Sigmoid colon (tissue), 7 donors: ENCODE results near the gene DERL2. TPM values are rescaled to one million over a fixed set of nuclear protein-coding genes. Genes with fewer than 3 reads are reported as not detected.
A peak's percentile ranks its signal among the peaks of the same experiment; 100 is the strongest.

Source experiments
- DNase-seq: peaks from one replicate; pipeline ENCODE4 v3.0.0-alpha.2; 2019
- H3K27ac ChIP-seq, 4 donors: fragments of 200-600 bp; sonication (generic); one replicate each; pipeline ENCODE4 v1.5.1; 2016 to 2019; ENCODE audit warnings: mild to moderate bottlenecking in 1 of 4
- H3K27me3 ChIP-seq, 3 donors: fragments of 200-600 bp; sonication (generic); one replicate each; pipeline ENCODE4 v1.5.1; 2019; ENCODE audit warnings: mild to moderate bottlenecking in 1 of 3
- H3K36me3 ChIP-seq, 4 donors: fragments of 200-600 bp; sonication (generic); one replicate each; pipeline ENCODE4 v1.5.1; 2016 to 2019
- H3K4me1 ChIP-seq, 4 donors: fragments of 200-600 bp; sonication (generic); one replicate each; pipeline ENCODE4 v1.5.1; 2017 to 2019
- H3K4me3 ChIP-seq, 4 donors: fragments of 200-600 bp; sonication (generic); one replicate each; pipeline ENCODE4 v1.5.1; 2017 to 2019; ENCODE audit warnings: mild to moderate bottlenecking in 2 of 4, moderate library complexity in 1 of 4
- H3K9me3 ChIP-seq, 4 donors: fragments of 200-600 bp in 3 of 4; sonication (generic) in 3 of 4; one replicate each; pipeline versions ENCODE4 v1.5.1 to v1.6.1; 2013 to 2019
- EP300 ChIP-seq, 4 donors: sonication (generic); formaldehyde crosslinking; IDR thresholded peaks; one replicate each; pipeline ENCODE4 v1.6.1; 2017; ENCODE audit warnings: antibody characterized with exemption in 4 of 4
- POLR2A ChIP-seq, 2 donors: fragments of 450-650 bp; IDR thresholded peaks; one replicate each; pipeline ENCODE4 v1.6.1; 2016; ENCODE audit warnings: antibody characterized with exemption in 2 of 2, mild to moderate bottlenecking in 2 of 2, moderate library complexity in 2 of 2
- POLR2AphosphoS5 ChIP-seq, 4 donors: sonication (generic); formaldehyde crosslinking; IDR thresholded peaks; one replicate each; pipeline ENCODE4 v1.6.1; 2017; ENCODE audit warnings: antibody characterized with exemption in 4 of 4
- WGBS, 2 donors: extraction: QIAGEN DNeasy Blood & Tissue Kit; methylation state at CpG; one replicate each; pipeline ENCODE4 v1.1.7; 2013; 5-methylcytosine and 5-hydroxymethylcytosine counted together
- intact Hi-C: fragments of 100-400 bp; cut with DNase I; formaldehyde crosslinking; loops from one replicate; pipeline ENCODE4 v1.15.1; 2023
- polyA plus RNA-seq, 3 donors: library from polyadenylated mRNA; stranded (reverse); fragments of 200-250 nt; gene quantifications; one replicate each; pipeline ENCODE4 v1.2.3, GENCODE V29; 2013
- total RNA-seq, 4 donors: library from RNA; depleted of rRNA; stranded (reverse); fragments of >200 nt; gene quantifications; one replicate each; pipeline ENCODE4 v1.1.0, GENCODE V29; 2016
- TF ChIP-seq, protein P1 (sequence below), 4 experiments: fragments of 450-650 bp in 3 of 4; fragments of 200-600 bp in 1 of 4; IDR thresholded peaks; one replicate each; pipeline ENCODE4 v1.5.1; 2016 to 2019; ENCODE audit warnings: antibody characterized with exemption in 4 of 4, mild to moderate bottlenecking in 3 of 4, moderate library complexity in 2 of 4
- donor health status: healthy with polysubstance abuse.
- donor health status: Bipolar disorder and iron deficiency.
- donor health status: healthy.

DERL2 gene
- total and polyA plus RNA-seq, 7 donors: 14.3 to 51.3 (median 23.1) TPM

DNA sequence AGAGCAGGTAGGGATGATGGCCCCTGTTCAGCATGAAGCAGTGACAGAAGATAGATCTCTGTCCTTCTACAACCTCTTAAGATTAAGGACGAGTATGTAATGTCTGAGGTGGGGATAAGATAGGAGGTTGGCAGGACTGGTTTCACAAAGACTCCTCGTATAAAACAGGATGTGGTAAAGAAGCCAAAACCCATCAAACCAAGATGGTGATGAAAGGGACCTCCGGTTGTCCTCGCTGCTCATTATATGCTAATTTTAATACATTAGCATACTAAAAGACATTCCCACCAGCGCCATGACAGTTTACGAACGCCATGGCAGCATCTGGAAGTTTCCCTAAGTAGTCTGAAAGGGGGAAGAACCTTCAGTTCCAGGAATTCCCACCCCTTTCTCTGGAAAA lies 27.6 kb upstream of the DERL2 start:
- intact Hi-C loops: no loop called here
- peaks cover 0 to 18% (median 0%) of the 10 kb centered on the region in 4 donors for H3K36me3 ChIP-seq
- no peaks in the 10 kb centered on the region for H3K27me3 ChIP-seq
- 61% methylated on average over 7 of the region's 7 CpGs for WGBS, 2 donors
- H3K9me3 ChIP-seq: no peaks in the 10 kb centered on the region
- H3K27ac ChIP-seq: no peak overlapping the region
- H3K4me3 ChIP-seq: no peak overlapping the region
- TF ChIP-seq, protein P1, sequence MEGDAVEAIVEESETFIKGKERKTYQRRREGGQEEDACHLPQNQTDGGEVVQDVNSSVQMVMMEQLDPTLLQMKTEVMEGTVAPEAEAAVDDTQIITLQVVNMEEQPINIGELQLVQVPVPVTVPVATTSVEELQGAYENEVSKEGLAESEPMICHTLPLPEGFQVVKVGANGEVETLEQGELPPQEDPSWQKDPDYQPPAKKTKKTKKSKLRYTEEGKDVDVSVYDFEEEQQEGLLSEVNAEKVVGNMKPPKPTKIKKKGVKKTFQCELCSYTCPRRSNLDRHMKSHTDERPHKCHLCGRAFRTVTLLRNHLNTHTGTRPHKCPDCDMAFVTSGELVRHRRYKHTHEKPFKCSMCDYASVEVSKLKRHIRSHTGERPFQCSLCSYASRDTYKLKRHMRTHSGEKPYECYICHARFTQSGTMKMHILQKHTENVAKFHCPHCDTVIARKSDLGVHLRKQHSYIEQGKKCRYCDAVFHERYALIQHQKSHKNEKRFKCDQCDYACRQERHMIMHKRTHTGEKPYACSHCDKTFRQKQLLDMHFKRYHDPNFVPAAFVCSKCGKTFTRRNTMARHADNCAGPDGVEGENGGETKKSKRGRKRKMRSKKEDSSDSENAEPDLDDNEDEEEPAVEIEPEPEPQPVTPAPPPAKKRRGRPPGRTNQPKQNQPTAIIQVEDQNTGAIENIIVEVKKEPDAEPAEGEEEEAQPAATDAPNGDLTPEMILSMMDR (IDR thresholded peaks at IDR 0.05): no peak
- no peak for TF ChIP-seq POLR2A (IDR thresholded peaks at IDR 0.05)
- TF ChIP-seq POLR2AphosphoS5 (IDR thresholded peaks at IDR 0.05): no peak
- TF ChIP-seq EP300 (IDR thresholded peaks at IDR 0.05): no peak
- DNase-seq: no peak
- peaks cover 0 to 10% (median 0%) of the 10 kb centered on the region in 4 donors for H3K4me1 ChIP-seq

GRCh38 chr17:5511401-5512225 lies 25.6 kb upstream of the DERL2 start:
- Histone ChIP-seq H3K27ac (peak overlapping the region in 2 of 4 donors; percentile 69 to 73), H3K27me3 (no peaks in the 10 kb centered on the region), H3K4me1 (peaks cover 0 to 10% (median 0%) of the 10 kb centered on the region in 4 donors), H3K36me3 (peaks cover 0 to 18% (median 0%) of the 10 kb centered on the region in 4 donors), H3K9me3 (no peaks in the 10 kb centered on the region), H3K4me3 (peak overlapping the region in 2 of 4 donors; percentile 23 to 28)
- intact Hi-C loops: no loop called here
- 69 to 73% methylated on average over 17 of the region's 17 CpGs for WGBS, 2 donors
- peak; percentile 70 for DNase-seq
- TF ChIP-seq EP300 (IDR thresholded peaks at IDR 0.05) (peak in 1 of 4 donors; percentile 49), POLR2A (IDR thresholded peaks at IDR 0.05) (no peak), POLR2AphosphoS5 (IDR thresholded peaks at IDR 0.05) (peak in 2 of 4 donors; percentile 64 to 76)
- TF ChIP-seq, protein P1 (IDR thresholded peaks at IDR 0.05): no peak

GRCh38 chr17:5510771-5511170 lies 24.8 kb upstream of the DERL2 start:
- Histone ChIP-seq H3K36me3 (peaks cover 0 to 16% (median 0%) of the 10 kb centered on the region in 4 donors), H3K9me3 (no peaks in the 10 kb centered on the region), H3K4me3 (peak overlapping the region in 1 of 4 donors; percentile 28), H3K4me1 (peaks cover 0 to 1% (median 0%) of the 10 kb centered on the region in 4 donors), H3K27me3 (no peaks in the 10 kb centered on the region), H3K27ac (peak overlapping the region in 2 of 4 donors; percentile 69 to 73)
- 83 to 86% methylated on average over 8 of the region's 8 CpGs for WGBS, 2 donors
- no peak for DNase-seq
- no peak for TF ChIP-seq EP300 (IDR thresholded peaks at IDR 0.05)
- TF ChIP-seq, protein P1 (IDR thresholded peaks at IDR 0.05): no peak
- peak in 1 of 4 donors; percentile 8 for TF ChIP-seq POLR2AphosphoS5 (IDR thresholded peaks at IDR 0.05)
- TF ChIP-seq POLR2A (IDR thresholded peaks at IDR 0.05): no peak
- intact Hi-C loops: no loop called here

DNA sequence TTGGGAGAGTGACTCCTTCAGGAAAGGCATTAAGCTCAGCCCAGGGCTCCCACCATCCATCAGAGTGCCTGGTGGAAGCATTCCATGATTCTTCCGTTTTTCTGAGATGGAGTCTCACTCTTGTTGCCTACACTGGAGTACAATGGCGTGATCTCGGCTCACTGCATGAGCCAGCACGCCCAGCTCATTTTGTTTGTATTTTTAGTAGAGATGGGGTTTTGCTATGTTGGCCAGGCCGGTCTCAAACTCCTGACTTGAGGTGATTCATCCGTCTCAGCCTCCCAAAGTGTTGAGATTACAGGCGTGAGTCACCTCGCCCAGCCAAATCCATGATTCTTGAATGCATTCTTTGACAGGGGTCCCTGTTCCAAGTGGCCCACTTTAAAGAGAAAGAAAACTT lies 23.5 kb upstream of the DERL2 start:
- H3K27me3 ChIP-seq: no peaks in the 10 kb centered on the region
- intact Hi-C loops: no loop called here
- peaks cover 0 to 4% (median 0%) of the 10 kb centered on the region in 4 donors for H3K36me3 ChIP-seq

More for the DNA sequence above, 23.5 kb upstream of the DERL2 start:
- no peak overlapping the region for H3K4me3 ChIP-seq
- no peak for DNase-seq
- WGBS, 2 donors: 80 to 82% methylated on average over 8 of the region's 8 CpGs
- TF ChIP-seq EP300 (IDR thresholded peaks at IDR 0.05): no peak
- TF ChIP-seq, protein P1 (IDR thresholded peaks at IDR 0.05): no peak
- no peaks in the 10 kb centered on the region for H3K9me3 ChIP-seq
- H3K27ac ChIP-seq: no peak overlapping the region
- peaks cover 0 to 4% (median 0%) of the 10 kb centered on the region in 4 donors for H3K4me1 ChIP-seq
